ENCODE data around the gene COPS2.

COPS2 gene

GRCh38 chr15:49155834-49156627 lies 632 bp upstream of the COPS2 start:
- no peak for TF ChIP-seq CTCF (IDR thresholded peaks at IDR 0.05; ENCODE audit: low read depth, low read length)
- peak; percentile 35 to 48 for DNase-seq (ENCODE audit: low read depth in 2 of 2)
- peak overlapping the region; percentile 73 to 95 for H3K4me3 ChIP-seq (replicated peaks in 1 of 2; ENCODE audit: low read depth in 2 of 2, low read length in 2 of 2)

- peak overlapping the region; percentile 73 to 95 for H3K4me3 ChIP-seq (replicated peaks in 1 of 2; ENCODE audit: low read depth in 2 of 2, low read length in 2 of 2)
- DNase-seq (ENCODE audit: low read depth in 2 of 2): peak in 1 of 2 donors; percentile 28
- TF ChIP-seq CTCF (IDR thresholded peaks at IDR 0.05; ENCODE audit: low read depth, low read length): no peak
Measured at GRCh38 chr15:49154799-49155109, 645 bp downstream of the COPS2 start.

- no peak for TF ChIP-seq CTCF (IDR thresholded peaks at IDR 0.05; ENCODE audit: low read depth, low read length)
- peak; percentile 11 to 41 for DNase-seq (ENCODE audit: low read depth in 2 of 2)
- H3K4me3 ChIP-seq (replicated peaks in 1 of 2; ENCODE audit: low read depth in 2 of 2, low read length in 2 of 2): peak overlapping the region; percentile 73 to 95
Measured at GRCh38 chr15:49154359-49154758, 1.0 kb downstream of the COPS2 start.

- TF ChIP-seq CTCF (IDR thresholded peaks at IDR 0.05; ENCODE audit: low read depth, low read length): no peak
- no peak overlapping the region for H3K4me3 ChIP-seq (replicated peaks in 1 of 2; ENCODE audit: low read depth in 2 of 2, low read length in 2 of 2)
- DNase-seq (ENCODE audit: low read depth in 2 of 2): no peak
Measured at GRCh38 chr15:49152552-49153312, 2.7 kb downstream of the COPS2 start.

- no peak for TF ChIP-seq CTCF (IDR thresholded peaks at IDR 0.05; ENCODE audit: low read depth, low read length)
- no peak for DNase-seq (ENCODE audit: low read depth in 2 of 2)
Measured at GRCh38 chr15:49151831-49152230, 3.6 kb downstream of the COPS2 start.

GRCh38 chr15:49148727-49149126 lies 6.7 kb downstream of the COPS2 start:
- DNase-seq (ENCODE audit: low read depth in 2 of 2): no peak
- no peak overlapping the region for H3K4me3 ChIP-seq (replicated peaks in 1 of 2; ENCODE audit: low read depth in 2 of 2, low read length in 2 of 2)
- TF ChIP-seq CTCF (IDR thresholded peaks at IDR 0.05; ENCODE audit: low read depth, low read length): no peak

More at GRCh38 chr15:49151831-49152230, 3.6 kb downstream of the COPS2 start:
- no peak overlapping the region for H3K4me3 ChIP-seq (replicated peaks in 1 of 2; ENCODE audit: low read depth in 2 of 2, low read length in 2 of 2)
